Colon (tissue), 2 donors: ENCODE results near the gene WDPCP.
"Not testable (repeated sequence)": the region's sequence is repeated elsewhere in the genome, so short reads cannot be mapped to it uniquely, and the experiment has no call there.

Source experiments
- FAIRE-seq: peaks from 2 replicates; lab custom pipeline; 2012; peaks lifted over from hg19 to GRCh38; lab: Jason Lieb, UNC
- donor health status: control.
- donor health status: control.

WDPCP gene

GRCh38 chr2:63242747-63243146, 345.5 kb downstream of the WDPCP start:
- FAIRE-seq = no peak

GRCh38 chr2:63225964-63226686, 362.2 kb downstream of the WDPCP start:
- FAIRE-seq = no peak

- FAIRE-seq = no peak
Measured at GRCh38 chr2:63218800-63219526, 369.3 kb downstream of the WDPCP start.

GRCh38 chr2:63195310-63195709, 393.0 kb downstream of the WDPCP start:
- no peak for FAIRE-seq

- no peak for FAIRE-seq
Measured at GRCh38 chr2:63194175-63194574, 394.1 kb downstream of the WDPCP start.

- FAIRE-seq = no peak
Measured at GRCh38 chr2:63192889-63193774, 395.1 kb downstream of the WDPCP start.

- FAIRE-seq = no peak
Measured at GRCh38 chr2:63192169-63192888, 395.9 kb downstream of the WDPCP start.

- FAIRE-seq = no peak
Measured at GRCh38 chr2:63189026-63189425, 399.3 kb downstream of the WDPCP start.

GRCh38 chr2:63186331-63186730, 401.9 kb downstream of the WDPCP start:
- no peak for FAIRE-seq

GRCh38 chr2:63163161-63163820, 425.0 kb downstream of the WDPCP start:
- no peak for FAIRE-seq

- FAIRE-seq = no peak
Measured at GRCh38 chr2:63159262-63159661, 429.0 kb downstream of the WDPCP start.

- not testable (repeated sequence) for FAIRE-seq
Measured at GRCh38 chr2:63136683-63137082, 451.6 kb downstream of the WDPCP start.

- FAIRE-seq = no peak
Measured at GRCh38 chr2:63132020-63132419, 456.3 kb downstream of the WDPCP start.

- FAIRE-seq = no peak
Measured at GRCh38 chr2:63131196-63131595, 457.1 kb downstream of the WDPCP start.

- FAIRE-seq = no peak
Measured at GRCh38 chr2:63127594-63127993, 460.7 kb downstream of the WDPCP start.

- no peak for FAIRE-seq
Measured at GRCh38 chr2:63124850-63125249, 463.4 kb downstream of the WDPCP start.

- no peak for FAIRE-seq
Measured at GRCh38 chr2:63124218-63124617, 464.1 kb downstream of the WDPCP start.

- no peak for FAIRE-seq
Measured at GRCh38 chr2:63122921-63123320, 465.4 kb downstream of the WDPCP start.

GRCh38 chr2:63121055-63121834, 467.0 kb downstream of the WDPCP start:
- FAIRE-seq = no peak

- FAIRE-seq = no peak
Measured at GRCh38 chr2:63118821-63119220, 469.5 kb downstream of the WDPCP start.

- FAIRE-seq = no peak
Measured at GRCh38 chr2:63104482-63104881, 483.8 kb downstream of the WDPCP start.
